Neural cell (in vitro differentiated cells): ENCODE measurements around the gene IGFL4. TPM values are rescaled to one million over a fixed set of nuclear protein-coding genes. Genes with fewer than 3 reads are reported as not detected.

Experiments
- H2AFZ ChIP-seq: fragments of 200-600, 300-800 bp; sonication (generic), shearing (Covaris generic); 2 replicates; pipeline ENCODE4 v1.6.0; 2014; ENCODE audit warnings: low read depth, mild to moderate bottlenecking, antibody characterized with exemption, low read length, moderate library complexity
- H3F3A ChIP-seq: fragments of 200-600 bp; shearing (Covaris generic); 2 replicates; pipeline ENCODE4 v1.6.1; 2016; ENCODE audit warnings: mild to moderate bottlenecking, moderate library complexity, mixed read lengths, antibody characterized with exemption, low read length; ENCODE audit not compliant: insufficient read depth, poor library complexity, severe bottlenecking
- H3K27ac ChIP-seq: fragments of 200-600, 300-800 bp; sonication (generic), shearing (Covaris generic); 2 replicates; pipeline ENCODE4 v1.5.1; 2014; ENCODE audit warnings: mild to moderate bottlenecking, low read length, moderate library complexity
- H3K27me3 ChIP-seq: fragments of 300-800, 200-600 bp; sonication (generic), shearing (Covaris generic); 2 replicates; pipeline ENCODE4 v1.6.0; 2014; ENCODE audit warnings: mild to moderate bottlenecking, low read depth, low read length, moderate library complexity; ENCODE audit not compliant: insufficient read depth
- H3K36me3 ChIP-seq: fragments of 300-800, 200-600 bp; sonication (generic), shearing (Covaris generic); 2 replicates; pipeline ENCODE4 v1.5.1; 2014; ENCODE audit warnings: mild to moderate bottlenecking, antibody characterized with exemption, low read length, moderate library complexity; ENCODE audit not compliant: insufficient read depth
- H3K4me2 ChIP-seq: fragments of 300-800, 200-600 bp; sonication (generic), shearing (Covaris generic); 2 replicates; pipeline ENCODE4 v1.6.0; 2014; ENCODE audit warnings: mild to moderate bottlenecking, low read length
- H3K4me3 ChIP-seq: fragments of 300-800, 200-600 bp; sonication (generic), shearing (Covaris generic); 2 replicates; pipeline ENCODE4 v1.5.1; 2014; ENCODE audit warnings: mild to moderate bottlenecking, low read length, moderate library complexity
- H3K79me2 ChIP-seq: fragments of 200-600 bp; shearing (Covaris generic); replicated peaks from 2 replicates; pipeline ENCODE4 v1.6.0; 2014; ENCODE audit warnings: mild to moderate bottlenecking, low read length, moderate library complexity; ENCODE audit not compliant: insufficient read depth
- H3K9ac ChIP-seq: fragments of 300-800, 200-600 bp; sonication (generic), shearing (Covaris generic); 2 replicates; pipeline ENCODE4 v1.6.1; 2016; ENCODE audit warnings: mild to moderate bottlenecking, low read length, mixed read lengths
- H3K9me2 ChIP-seq: fragments of 200-600 bp; shearing (Covaris generic); 2 replicates; pipeline ENCODE4 v1.6.1; 2016; ENCODE audit warnings: mild to moderate bottlenecking, low read length, mixed read lengths; ENCODE audit not compliant: insufficient read depth
- H3K9me3 ChIP-seq: fragments of 200-600, 300-800 bp; sonication (generic), shearing (Covaris generic); 2 replicates; pipeline ENCODE4 v1.6.1; 2016; ENCODE audit warnings: mild to moderate bottlenecking, mixed run types, low read length, moderate library complexity, mixed read lengths
- H4K20me1 ChIP-seq: fragments of 200-600 bp; shearing (Covaris generic); 2 replicates; pipeline ENCODE4 v1.6.1; 2016; ENCODE audit warnings: mild to moderate bottlenecking, mixed run types; ENCODE audit not compliant: insufficient read depth
- CTCF ChIP-seq: fragments of 450-650 bp; IDR thresholded peaks from 2 replicates; pipeline ENCODE4 v1.5.1; 2014; ENCODE audit warnings: antibody characterized with exemption, mild to moderate bottlenecking, moderate library complexity; ENCODE audit not compliant: poor library complexity, severe bottlenecking
- EP300 ChIP-seq: fragments of 450-650 bp; conservative IDR thresholded peaks from 2 replicates; pipeline ENCODE4 v1.6.1; 2014; ENCODE audit warnings: antibody characterized with exemption, mild to moderate bottlenecking, moderate library complexity; ENCODE audit not compliant: poor library complexity, severe bottlenecking
- EZH2 ChIP-seq: fragments of 200-600, 300-800 bp; shearing (Covaris generic), sonication (generic); IDR thresholded peaks from 2 replicates; pipeline ENCODE4 v1.6.1; 2014; ENCODE audit warnings: antibody characterized with exemption, low read length, borderline replicate concordance, mild to moderate bottlenecking; ENCODE audit not compliant: insufficient read depth, poor library complexity, severe bottlenecking
- MXI1 ChIP-seq: fragments of 450-650 bp; conservative IDR thresholded peaks from 2 replicates; pipeline ENCODE4 v1.6.1; 2014; ENCODE audit warnings: antibody characterized with exemption, mild to moderate bottlenecking; ENCODE audit not compliant: poor library complexity, severe bottlenecking
- POLR2AphosphoS5 ChIP-seq: IDR thresholded peaks from 2 replicates; pipeline ENCODE4 v1.6.1; 2012
- RAD21 ChIP-seq: fragments of 450-650 bp; conservative IDR thresholded peaks from 2 replicates; pipeline ENCODE4 v1.6.1; 2014; ENCODE audit warnings: antibody characterized with exemption, mild to moderate bottlenecking, moderate library complexity
- REST ChIP-seq: IDR thresholded peaks from 2 replicates; pipeline ENCODE4 v1.6.1; 2012; ENCODE audit warnings: borderline replicate concordance
- SMC3 ChIP-seq: fragments of 450-650 bp; conservative IDR thresholded peaks from 2 replicates; pipeline ENCODE4 v1.6.1; 2014; ENCODE audit warnings: antibody characterized with exemption, mild to moderate bottlenecking, moderate library complexity; ENCODE audit not compliant: poor library complexity
- TAF1 ChIP-seq: IDR thresholded peaks from 2 replicates; pipeline ENCODE4 v1.6.1; 2012; ENCODE audit warnings: low read depth
- polyA minus RNA-seq: library from RNA; depleted of rRNA, polyadenylated mRNA; stranded (reverse); fragments of >200 nt; gene quantifications from 2 replicates; pipeline ENCODE4 v1.2.3, GENCODE V29; 2014
- polyA plus RNA-seq: library from polyadenylated mRNA; depleted of rRNA; stranded (reverse); fragments of >200 nt; gene quantifications from 2 replicates; pipeline ENCODE4 v1.2.3, GENCODE V29; 2014

Gene IGFL4
- polyA plus RNA-seq (4.4 and 5.2 TPM in 2 replicates), polyA minus RNA-seq (2.2 and 2.4 TPM in 2 replicates)

GRCh38 chr19:46040952-46041500 is at the start of gene IGFL4:
IGFL4 (minus strand) TSS chr19:46041002; CDS start chr19:46040962, 40 bp downstream.
- no peak within 1 kb of the TSS for H2AFZ ChIP-seq
- no peak within 1 kb of the TSS for H3K4me3 ChIP-seq
- H3K27ac ChIP-seq, result no peak within 1 kb of the TSS
- no peaks in the 10 kb centered on the region for H3K9me2 ChIP-seq
- no peak within 1 kb of the TSS for H3K9ac ChIP-seq
- H4K20me1 ChIP-seq, result no peaks in the 10 kb centered on the region
- no peaks in the 10 kb centered on the region for H3F3A ChIP-seq
- no peak within 1 kb of the TSS for H3K4me2 ChIP-seq
- no peaks in the 10 kb centered on the region for H3K27me3 ChIP-seq
- H3K36me3 ChIP-seq, result no peaks in the 10 kb centered on the region
- H3K9me3 ChIP-seq, result no peaks in the 10 kb centered on the region
- no peaks in the 10 kb centered on the region for H3K79me2 ChIP-seq
- TF ChIP-seq POLR2AphosphoS5, result no peak
- no peak for TF ChIP-seq TAF1
- no peak for TF ChIP-seq EZH2
- TF ChIP-seq RAD21, result no peak
- no peak for TF ChIP-seq EP300
- TF ChIP-seq SMC3, result no peak
- no peak for TF ChIP-seq CTCF
- TF ChIP-seq REST, result no peak
- no peak for TF ChIP-seq MXI1

- TF ChIP-seq TAF1 (no peak), CTCF (no peak), POLR2AphosphoS5 (no peak), RAD21 (no peak), EZH2 (no peak), EP300 (no peak), MXI1 (no peak), SMC3 (no peak), REST (no peak)
- H4K20me1 ChIP-seq, result no peaks in the 10 kb centered on the region
- no peak overlapping the region for H3K27ac ChIP-seq
- H3K9me2 ChIP-seq, result no peaks in the 10 kb centered on the region
- H3K9me3 ChIP-seq, result no peaks in the 10 kb centered on the region
- no peaks in the 10 kb centered on the region for H3F3A ChIP-seq
- no peaks in the 10 kb centered on the region for H3K79me2 ChIP-seq
- H3K27me3 ChIP-seq, result no peaks in the 10 kb centered on the region
- H3K9ac ChIP-seq, result no peak overlapping the region
- H3K4me3 ChIP-seq, result no peak overlapping the region
- H2AFZ ChIP-seq, result no peak overlapping the region
- H3K36me3 ChIP-seq, result no peaks in the 10 kb centered on the region
- H3K4me2 ChIP-seq, result no peak overlapping the region
Observed at GRCh38 chr19:46090444-46090843, 49.6 kb upstream of the IGFL4 start.
